ENCODE results near the gene PRR23E. TPM values are rescaled to one million over a fixed set of nuclear protein-coding genes. Genes with fewer than 3 reads are reported as not detected.

The PRR23E gene
- total RNA-seq, 1 experiment from 2014 or later = not detected

- Histone ChIP-seq H3K9me3 (ENCODE audit: low read length) (no peaks in the 10 kb centered on the region), H3K27ac (ENCODE audit: low read length) (no peak overlapping the region), H3K36me3 (ENCODE audit: insufficient read depth, low read length) (no peaks in the 10 kb centered on the region), H3K9ac (ENCODE audit: low read length) (peak overlapping the region; percentile 48), H3K27me3 (ENCODE audit: low read length) (no peaks in the 10 kb centered on the region), H3K4me2 (ENCODE audit: low read depth, low read length, poor library complexity, severe bottlenecking) (peak overlapping the region; percentile 27), H2AFZ (ENCODE audit: low read length) (no peak overlapping the region), H3K4me1 (ENCODE audit: low read length) (peaks cover 3% of the 10 kb centered on the region; the same call in 1 of the 2 replicates), H3K79me2 (ENCODE audit: low read length) (no peaks in the 10 kb centered on the region), H3K9me2 (replicated peaks; ENCODE audit: insufficient read depth, low read length) (no peaks in the 10 kb centered on the region), H4K20me1 (ENCODE audit: insufficient read depth, low read depth, low read length) (no peaks in the 10 kb centered on the region), H3K4me3 (ENCODE audit: low read length) (no peak overlapping the region; the same call in 1 of the 2 replicates)
- peak; percentile 83 for DNase-seq
Measured at GRCh38 chr3:127226946-127227842, 34.3 kb downstream of the PRR23E start.

- no peak for DNase-seq
- Histone ChIP-seq H3K9ac (ENCODE audit: low read length) (no peak overlapping the region), H3K27ac (ENCODE audit: low read length) (no peak overlapping the region), H3K4me3 (ENCODE audit: low read length) (no peak overlapping the region), H3K36me3 (ENCODE audit: insufficient read depth, low read length) (no peaks in the 10 kb centered on the region), H3K9me2 (replicated peaks; ENCODE audit: insufficient read depth, low read length) (no peaks in the 10 kb centered on the region), H3K79me2 (ENCODE audit: low read length) (no peaks in the 10 kb centered on the region), H3K4me2 (ENCODE audit: low read depth, low read length, poor library complexity, severe bottlenecking) (no peak overlapping the region), H3K27me3 (ENCODE audit: low read length) (no peaks in the 10 kb centered on the region), H3K9me3 (ENCODE audit: low read length) (no peaks in the 10 kb centered on the region), H2AFZ (ENCODE audit: low read length) (no peak overlapping the region), H4K20me1 (ENCODE audit: insufficient read depth, low read depth, low read length) (no peaks in the 10 kb centered on the region), H3K4me1 (ENCODE audit: low read length) (peaks cover 3% of the 10 kb centered on the region; the same call in 1 of the 2 replicates)
Measured at GRCh38 chr3:127228866-127229265, 35.9 kb downstream of the PRR23E start.

- Histone ChIP-seq H3K9me2 (replicated peaks; ENCODE audit: insufficient read depth, low read length) (no peaks in the 10 kb centered on the region), H3K36me3 (ENCODE audit: insufficient read depth, low read length) (no peaks in the 10 kb centered on the region), H3K9me3 (ENCODE audit: low read length) (no peaks in the 10 kb centered on the region), H3K79me2 (ENCODE audit: low read length) (no peaks in the 10 kb centered on the region), H3K9ac (ENCODE audit: low read length) (no peak overlapping the region), H4K20me1 (ENCODE audit: insufficient read depth, low read depth, low read length) (no peaks in the 10 kb centered on the region), H2AFZ (ENCODE audit: low read length) (no peak overlapping the region), H3K27ac (ENCODE audit: low read length) (no peak overlapping the region), H3K4me3 (ENCODE audit: low read length) (no peak overlapping the region), H3K4me1 (ENCODE audit: low read length) (no peaks in the 10 kb centered on the region), H3K27me3 (ENCODE audit: low read length) (no peaks in the 10 kb centered on the region), H3K4me2 (ENCODE audit: low read depth, low read length, poor library complexity, severe bottlenecking) (no peak overlapping the region)
- peak; percentile 68 for DNase-seq
Measured at GRCh38 chr3:127233371-127233770, 40.4 kb downstream of the PRR23E start.

GRCh38 chr3:127234778-127235177 is 41.8 kb downstream of the PRR23E start:
- DNase-seq = no peak
- no peak overlapping the region for H3K27ac ChIP-seq (ENCODE audit: low read length)
- H3K4me2 ChIP-seq (ENCODE audit: low read depth, low read length, poor library complexity, severe bottlenecking) = no peak overlapping the region

GRCh38 chr3:127235706-127236105 is 42.8 kb downstream of the PRR23E start:
- Histone ChIP-seq H3K4me2 (ENCODE audit: low read depth, low read length, poor library complexity, severe bottlenecking) (no peak overlapping the region), H3K4me3 (ENCODE audit: low read length) (no peak overlapping the region), H4K20me1 (ENCODE audit: insufficient read depth, low read depth, low read length) (no peaks in the 10 kb centered on the region), H3K79me2 (ENCODE audit: low read length) (no peaks in the 10 kb centered on the region), H3K9me2 (replicated peaks; ENCODE audit: insufficient read depth, low read length) (no peaks in the 10 kb centered on the region), H3K9me3 (ENCODE audit: low read length) (no peaks in the 10 kb centered on the region), H3K9ac (ENCODE audit: low read length) (no peak overlapping the region), H3K4me1 (ENCODE audit: low read length) (no peaks in the 10 kb centered on the region), H2AFZ (ENCODE audit: low read length) (no peak overlapping the region), H3K36me3 (ENCODE audit: insufficient read depth, low read length) (no peaks in the 10 kb centered on the region), H3K27me3 (ENCODE audit: low read length) (no peaks in the 10 kb centered on the region), H3K27ac (ENCODE audit: low read length) (no peak overlapping the region)
- DNase-seq = no peak

More at GRCh38 chr3:127234778-127235177, 41.8 kb downstream of the PRR23E start:
- no peaks in the 10 kb centered on the region for H3K9me3 ChIP-seq (ENCODE audit: low read length)
- no peaks in the 10 kb centered on the region for H3K79me2 ChIP-seq (ENCODE audit: low read length)
- H3K36me3 ChIP-seq (ENCODE audit: insufficient read depth, low read length) = no peaks in the 10 kb centered on the region
- H3K4me1 ChIP-seq (ENCODE audit: low read length) = no peaks in the 10 kb centered on the region
- no peak overlapping the region for H3K9ac ChIP-seq (ENCODE audit: low read length)
- H3K4me3 ChIP-seq (ENCODE audit: low read length) = no peak overlapping the region
- no peaks in the 10 kb centered on the region for H3K27me3 ChIP-seq (ENCODE audit: low read length)
- H4K20me1 ChIP-seq (ENCODE audit: insufficient read depth, low read depth, low read length) = no peaks in the 10 kb centered on the region
- no peak overlapping the region for H2AFZ ChIP-seq (ENCODE audit: low read length)
- H3K9me2 ChIP-seq (replicated peaks; ENCODE audit: insufficient read depth, low read length) = no peaks in the 10 kb centered on the region

- H3K79me2 ChIP-seq (ENCODE audit: low read length) = no peaks in the 10 kb centered on the region
- no peak overlapping the region for H2AFZ ChIP-seq (ENCODE audit: low read length)
- H3K9me3 ChIP-seq (ENCODE audit: low read length) = peaks cover 7% of the 10 kb centered on the region
- 0 out of 2 replicates have a peak, but pooled peaks cover 6% of the 10 kb centered on the region for H3K27me3 ChIP-seq (ENCODE audit: low read length)
- no peaks in the 10 kb centered on the region for H3K9me2 ChIP-seq (replicated peaks; ENCODE audit: insufficient read depth, low read length)
- H3K4me2 ChIP-seq (ENCODE audit: low read depth, low read length, poor library complexity, severe bottlenecking) = no peak overlapping the region
- H3K36me3 ChIP-seq (ENCODE audit: insufficient read depth, low read length) = no peaks in the 10 kb centered on the region
- DNase-seq = no peak
- no peaks in the 10 kb centered on the region for H4K20me1 ChIP-seq (ENCODE audit: insufficient read depth, low read depth, low read length)
- H3K9ac ChIP-seq (ENCODE audit: low read length) = no peak overlapping the region
- H3K4me1 ChIP-seq (ENCODE audit: low read length) = no peaks in the 10 kb centered on the region
- no peak overlapping the region for H3K27ac ChIP-seq (ENCODE audit: low read length)
- H3K4me3 ChIP-seq (ENCODE audit: low read length) = no peak overlapping the region
Measured at GRCh38 chr3:127237835-127238234, 44.9 kb downstream of the PRR23E start.

GRCh38 chr3:127238602-127239001 is 45.7 kb downstream of the PRR23E start:
- Histone ChIP-seq H3K79me2 (ENCODE audit: low read length) (no peaks in the 10 kb centered on the region), H3K9me2 (replicated peaks; ENCODE audit: insufficient read depth, low read length) (no peaks in the 10 kb centered on the region), H3K4me2 (ENCODE audit: low read depth, low read length, poor library complexity, severe bottlenecking) (no peak overlapping the region), H3K36me3 (ENCODE audit: insufficient read depth, low read length) (no peaks in the 10 kb centered on the region), H3K4me3 (ENCODE audit: low read length) (no peak overlapping the region), H3K9ac (ENCODE audit: low read length) (no peak overlapping the region), H3K27me3 (ENCODE audit: low read length) (0 out of 2 replicates have a peak, but pooled peaks cover 6% of the 10 kb centered on the region), H3K27ac (ENCODE audit: low read length) (no peak overlapping the region), H3K4me1 (ENCODE audit: low read length) (no peaks in the 10 kb centered on the region), H2AFZ (ENCODE audit: low read length) (no peak overlapping the region), H4K20me1 (ENCODE audit: insufficient read depth, low read depth, low read length) (no peaks in the 10 kb centered on the region), H3K9me3 (ENCODE audit: low read length) (peaks cover 7% of the 10 kb centered on the region)
- DNase-seq = no peak

- Histone ChIP-seq H3K9me2 (replicated peaks; ENCODE audit: insufficient read depth, low read length) (no peaks in the 10 kb centered on the region), H3K27me3 (ENCODE audit: low read length) (0 out of 2 replicates have a peak, but pooled peaks cover 3% of the 10 kb centered on the region), H3K4me3 (ENCODE audit: low read length) (no peak overlapping the region), H3K4me1 (ENCODE audit: low read length) (no peaks in the 10 kb centered on the region), H3K79me2 (ENCODE audit: low read length) (no peaks in the 10 kb centered on the region), H2AFZ (ENCODE audit: low read length) (no peak overlapping the region), H3K9ac (ENCODE audit: low read length) (no peak overlapping the region), H4K20me1 (ENCODE audit: insufficient read depth, low read depth, low read length) (no peaks in the 10 kb centered on the region), H3K27ac (ENCODE audit: low read length) (no peak overlapping the region), H3K4me2 (ENCODE audit: low read depth, low read length, poor library complexity, severe bottlenecking) (no peak overlapping the region), H3K36me3 (ENCODE audit: insufficient read depth, low read length) (no peaks in the 10 kb centered on the region), H3K9me3 (ENCODE audit: low read length) (peaks cover 12% of the 10 kb centered on the region)
- DNase-seq = no peak
Measured at GRCh38 chr3:127247292-127247691, 54.4 kb downstream of the PRR23E start.
